H9 (cell line): Measurements from ENCODE around the gene ESPL1. TPM values are rescaled to one million over a fixed set of nuclear protein-coding genes. Genes with fewer than 3 reads are reported as not detected.

Source experiments
- DNase-seq: peaks from one replicate; pipeline ENCODE4 v3.0.0-alpha.2; 2017
- H2AFZ ChIP-seq: one replicate; pipeline ENCODE4 v1.6.1; 2013; ENCODE audit warnings: mild to moderate bottlenecking, low read length, control low read depth, moderate library complexity
- H2AK5ac ChIP-seq: 2 replicates; pipeline ENCODE4 v1.6.1; 2013; ENCODE audit warnings: low read length, control low read depth, mixed read lengths; ENCODE audit not compliant: insufficient read length
- H2BK120ac ChIP-seq: one replicate; pipeline ENCODE4 v1.6.1; 2013; ENCODE audit warnings: low read depth, mild to moderate bottlenecking, low read length, control low read depth, inconsistent platforms; ENCODE audit not compliant: poor library complexity, severe bottlenecking
- H2BK12ac ChIP-seq: 2 replicates; pipeline ENCODE4 v1.6.1; 2013; ENCODE audit warnings: low read length, control low read depth, mixed read lengths, low read depth; ENCODE audit not compliant: insufficient read length
- H2BK15ac ChIP-seq: 2 replicates; pipeline ENCODE4 v1.6.1; 2013; ENCODE audit warnings: low read depth, low read length, control low read depth
- H2BK20ac ChIP-seq: one replicate; pipeline ENCODE4 v1.6.1; 2013; ENCODE audit warnings: low read depth, mild to moderate bottlenecking, low read length, control low read depth, inconsistent platforms; ENCODE audit not compliant: poor library complexity, severe bottlenecking
- H2BK5ac ChIP-seq: 2 replicates; pipeline ENCODE4 v1.6.1; 2013; ENCODE audit warnings: low read length, control low read depth, mixed read lengths; ENCODE audit not compliant: insufficient read length
- H3K14ac ChIP-seq: 2 replicates; pipeline ENCODE4 v1.6.1; 2013; ENCODE audit warnings: low read length, control low read depth; ENCODE audit not compliant: insufficient read depth
- H3K18ac ChIP-seq: 2 replicates; pipeline ENCODE4 v1.6.1; 2013; ENCODE audit warnings: low read depth, mild to moderate bottlenecking, mixed read lengths, low read length, control low read depth; ENCODE audit not compliant: insufficient read length
- H3K23ac ChIP-seq: 2 replicates; pipeline ENCODE4 v1.6.1; 2013; ENCODE audit warnings: low read length, control low read depth, mixed read lengths, low read depth; ENCODE audit not compliant: insufficient read length
- H3K23me2 ChIP-seq: 2 replicates; pipeline ENCODE4 v1.6.1; 2013; ENCODE audit warnings: low read depth, mild to moderate bottlenecking, mixed read lengths, low read length, control low read depth; ENCODE audit not compliant: insufficient read length, poor library complexity, severe bottlenecking
- H3K27ac ChIP-seq: 2 replicates; pipeline ENCODE4 v1.5.1; 2013; ENCODE audit warnings: low read length, control low read depth, mixed read lengths, low read depth; ENCODE audit not compliant: insufficient read length
- H3K27me3 ChIP-seq: 2 replicates; pipeline ENCODE4 v1.6.1; 2013; ENCODE audit warnings: low read length, control low read depth, inconsistent platforms; ENCODE audit not compliant: insufficient read depth
- H3K4ac ChIP-seq: 2 replicates; pipeline ENCODE4 v1.6.1; 2013; ENCODE audit warnings: low read depth, mild to moderate bottlenecking, control low read depth, inconsistent platforms, low read length, moderate library complexity
- H3K4me1 ChIP-seq: 2 replicates; pipeline ENCODE4 v1.6.1; 2013; ENCODE audit warnings: low read length, control low read depth, inconsistent platforms; ENCODE audit not compliant: insufficient read depth
- H3K4me2 ChIP-seq: 2 replicates; pipeline ENCODE4 v1.6.1; 2013; ENCODE audit warnings: low read length, control low read depth, mixed read lengths; ENCODE audit not compliant: insufficient read length, insufficient read depth
- H3K56ac ChIP-seq: 2 replicates; pipeline ENCODE4 v1.6.1; 2013; ENCODE audit warnings: low read depth, mild to moderate bottlenecking, mixed read lengths, low read length, control low read depth; ENCODE audit not compliant: insufficient read length
- H3K79me1 ChIP-seq: 2 replicates; pipeline ENCODE4 v1.6.1; 2013; ENCODE audit warnings: low read depth, mild to moderate bottlenecking, moderate library complexity, low read length, control low read depth, inconsistent platforms; ENCODE audit not compliant: insufficient read depth, poor library complexity, severe bottlenecking
- H3K79me2 ChIP-seq: 2 replicates; pipeline ENCODE4 v1.6.1; 2013; ENCODE audit warnings: low read length, control low read depth, inconsistent platforms; ENCODE audit not compliant: insufficient read depth
- H3K9ac ChIP-seq: 2 replicates; pipeline ENCODE4 v1.6.1; 2013; ENCODE audit warnings: low read length, control low read depth, mixed read lengths; ENCODE audit not compliant: insufficient read length; ENCODE audit errors: extremely low read depth
- H3K9me3 ChIP-seq: one replicate; pipeline ENCODE4 v1.6.1; 2013; ENCODE audit warnings: low read depth, low read length, inconsistent platforms; ENCODE audit not compliant: control insufficient read depth
- H3T11ph ChIP-seq: one replicate; pipeline ENCODE4 v1.6.1; 2013; ENCODE audit warnings: mild to moderate bottlenecking, low read length, control low read depth, inconsistent platforms
- H4K20me1 ChIP-seq: one replicate; pipeline ENCODE4 v1.6.1; 2013; ENCODE audit not compliant: control insufficient read depth, insufficient read length, insufficient read depth
- H4K5ac ChIP-seq: 2 replicates; pipeline ENCODE4 v1.6.1; 2013; ENCODE audit warnings: low read depth, mild to moderate bottlenecking, mixed read lengths, low read length, control low read depth; ENCODE audit not compliant: insufficient read length
- H4K8ac ChIP-seq: replicated peaks from 2 replicates; pipeline ENCODE4 v1.6.1; 2013; ENCODE audit warnings: low read length, control low read depth, mixed read lengths, low read depth; ENCODE audit not compliant: insufficient read length
- H4K91ac ChIP-seq: 2 replicates; pipeline ENCODE4 v1.6.1; 2013; ENCODE audit warnings: low read depth, mild to moderate bottlenecking, moderate library complexity, mixed read lengths, low read length, control low read depth; ENCODE audit not compliant: insufficient read length
- H3K27ac Mint-ChIP-seq, 3 experiments: 2 replicates in 2 of 3; 3 replicates in 1 of 3; pipeline ENCODE4 v1.8.0; 2020 to 2021; ENCODE audit warnings: mixed read lengths in 3 of 3, mild to moderate bottlenecking in 1 of 3, moderate library complexity in 1 of 3
- H3K27me3 Mint-ChIP-seq: 2 replicates; pipeline ENCODE4 v1.8.0; 2021; ENCODE audit warnings: low read depth, mild to moderate bottlenecking, moderate library complexity, mixed read lengths
- H3K36me3 Mint-ChIP-seq, 3 experiments: 2 replicates in 2 of 3; 3 replicates in 1 of 3; pipeline ENCODE4 v1.8.0; 2020 to 2021; ENCODE audit warnings: low read depth in 3 of 3, mixed read lengths in 3 of 3; ENCODE audit not compliant: insufficient read depth in 1 of 3
- H3K4me1 Mint-ChIP-seq, 2 experiments: 2 replicates each; pipeline ENCODE4 v1.8.0; 2020; ENCODE audit warnings: mixed read lengths in 2 of 2
- H3K4me3 Mint-ChIP-seq, 2 experiments: 2 replicates in 1 of 2; 3 replicates in 1 of 2; pipeline ENCODE4 v1.8.0; 2020 to 2021; ENCODE audit warnings: mild to moderate bottlenecking in 2 of 2, mixed read lengths in 2 of 2, moderate library complexity in 1 of 2
- H3K9me3 Mint-ChIP-seq, 2 experiments: 2 replicates in 1 of 2; 3 replicates in 1 of 2; pipeline ENCODE4 v1.8.0; 2020; ENCODE audit warnings: mild to moderate bottlenecking in 2 of 2, mixed read lengths in 2 of 2, moderate library complexity in 1 of 2
- WGBS: extraction: QIAGEN DNeasy Blood & Tissue Kit; methylation state at CpG from one replicate; pipeline ENCODE4 v1.1.7; 2013; ENCODE audit warnings: missing lambda C conversion rate, low lambda C conversion rate, mixed read lengths; ENCODE audit not compliant: insufficient read length; ENCODE audit errors: extremely low coverage; 5-methylcytosine and 5-hydroxymethylcytosine counted together
- total RNA-seq: library from RNA; stranded (reverse); gene quantifications from 2 replicates; pipeline ENCODE4 v1.2.1, GENCODE V29; 2021
- TF ChIP-seq, protein P1 (sequence below): fragments of 200-600 bp; sonication (generic); conservative IDR thresholded peaks from 3 replicates; pipeline ENCODE4 v1.8.0; 2021; ENCODE audit warnings: antibody characterized with exemption, mild to moderate bottlenecking

Gene ESPL1
- total RNA-seq, 1 experiment from 2014 or later = 43.2 TPM

- Histone ChIP-seq H3K79me1 (no peaks in the 10 kb centered on the region), H3K9me3 (no peaks in the 10 kb centered on the region), H2BK120ac (no peak overlapping the region), H3K56ac (no peak overlapping the region), H2BK20ac (no peak overlapping the region), H2AFZ (no peak overlapping the region), H2BK5ac (no peak overlapping the region), H3K9ac (no peak overlapping the region), H3K23ac (no peak overlapping the region), H3K79me2 (no peaks in the 10 kb centered on the region), H4K8ac (no peak overlapping the region), H2AK5ac (no peak overlapping the region), H3T11ph (no peak overlapping the region), H4K20me1 (no peaks in the 10 kb centered on the region), H4K5ac (no peak overlapping the region), H3K23me2 (no peaks in the 10 kb centered on the region), H3K14ac (no peak overlapping the region), H4K91ac (no peak overlapping the region), H3K27ac (no peak overlapping the region), H3K4ac (no peak overlapping the region), H2BK12ac (no peak overlapping the region), H3K4me1 (no peaks in the 10 kb centered on the region), H3K27me3 (no peaks in the 10 kb centered on the region), H3K18ac (no peak overlapping the region), H2BK15ac (no peak overlapping the region), H3K4me2 (no peak overlapping the region)
- Mint-ChIP-seq H3K27me3 (no peaks in the 10 kb centered on the region; the same call in 1 of the 2 replicates), H3K9me3 (no peaks in the 10 kb centered on the region), H3K36me3 (no peaks in the 10 kb centered on the region), H3K27ac (no peak overlapping the region), H3K4me1 (no peaks in the 10 kb centered on the region), H3K4me3 (no peak overlapping the region)
- no CpG with 5 or more reads among the region's 6 CpGs for WGBS
- DNase-seq = no peak
- TF ChIP-seq, protein P1, sequence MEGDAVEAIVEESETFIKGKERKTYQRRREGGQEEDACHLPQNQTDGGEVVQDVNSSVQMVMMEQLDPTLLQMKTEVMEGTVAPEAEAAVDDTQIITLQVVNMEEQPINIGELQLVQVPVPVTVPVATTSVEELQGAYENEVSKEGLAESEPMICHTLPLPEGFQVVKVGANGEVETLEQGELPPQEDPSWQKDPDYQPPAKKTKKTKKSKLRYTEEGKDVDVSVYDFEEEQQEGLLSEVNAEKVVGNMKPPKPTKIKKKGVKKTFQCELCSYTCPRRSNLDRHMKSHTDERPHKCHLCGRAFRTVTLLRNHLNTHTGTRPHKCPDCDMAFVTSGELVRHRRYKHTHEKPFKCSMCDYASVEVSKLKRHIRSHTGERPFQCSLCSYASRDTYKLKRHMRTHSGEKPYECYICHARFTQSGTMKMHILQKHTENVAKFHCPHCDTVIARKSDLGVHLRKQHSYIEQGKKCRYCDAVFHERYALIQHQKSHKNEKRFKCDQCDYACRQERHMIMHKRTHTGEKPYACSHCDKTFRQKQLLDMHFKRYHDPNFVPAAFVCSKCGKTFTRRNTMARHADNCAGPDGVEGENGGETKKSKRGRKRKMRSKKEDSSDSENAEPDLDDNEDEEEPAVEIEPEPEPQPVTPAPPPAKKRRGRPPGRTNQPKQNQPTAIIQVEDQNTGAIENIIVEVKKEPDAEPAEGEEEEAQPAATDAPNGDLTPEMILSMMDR = no peak
Measured at GRCh38 chr12:53259891-53260290, 8.2 kb upstream of the ESPL1 start.
